Measurements from ENCODE around the gene CHRNE.

The CHRNE gene

GRCh38 chr17:4901108-4901647, 1.7 kb downstream of the CHRNE start:
- TF ChIP-seq TCF12 (IDR thresholded peaks at IDR 0.05; ENCODE audit: low read depth) (no peak), RAD21 (IDR thresholded peaks at IDR 0.05; ENCODE audit: low read depth) (no peak), ZBTB7A (IDR thresholded peaks at IDR 0.05; ENCODE audit: low read depth) (no peak)

DNA sequence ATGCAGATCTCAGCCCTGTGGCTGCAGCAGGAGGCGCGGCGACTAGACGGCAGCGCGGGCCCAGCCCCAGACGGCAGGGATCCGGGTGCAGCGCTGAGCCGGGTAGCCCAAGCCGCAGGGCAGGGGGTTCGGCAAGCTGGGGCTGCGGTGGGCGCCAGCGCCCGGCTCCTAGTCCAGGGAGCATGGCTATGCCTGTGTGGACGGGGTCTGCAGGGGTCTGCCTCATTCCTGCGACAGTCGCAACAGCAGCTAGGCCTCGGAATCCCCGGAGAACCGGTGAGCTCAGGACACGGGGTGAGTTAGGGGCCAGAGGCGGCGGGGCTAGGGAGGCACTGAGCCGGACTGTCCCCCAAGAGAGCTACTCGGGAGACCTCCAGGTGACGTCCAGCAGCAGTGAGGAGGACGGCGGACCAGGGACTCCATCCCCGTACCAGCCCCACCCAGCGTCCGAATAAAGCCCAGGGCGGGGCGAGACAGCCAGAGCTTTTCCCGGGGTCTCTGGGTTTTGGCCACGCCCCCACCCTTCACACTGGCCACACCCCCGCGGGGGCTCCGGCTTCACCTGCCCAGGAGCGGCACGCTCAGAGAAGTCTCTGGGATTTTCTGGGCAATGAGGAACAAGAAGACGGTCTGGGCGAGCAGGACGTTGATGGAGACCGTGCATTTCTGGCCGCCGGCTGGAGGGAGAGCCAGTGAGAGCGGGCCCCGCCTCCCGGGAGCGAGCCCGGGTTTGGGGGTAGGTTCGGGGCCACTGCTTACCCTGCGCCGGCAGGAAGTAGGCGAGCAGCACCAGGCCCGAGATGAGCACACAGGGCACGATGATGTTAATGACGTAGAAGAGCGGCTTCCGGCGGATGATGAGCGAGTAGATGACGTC, 2.4 kb downstream of the CHRNE start:
- TF ChIP-seq, protein P1, sequence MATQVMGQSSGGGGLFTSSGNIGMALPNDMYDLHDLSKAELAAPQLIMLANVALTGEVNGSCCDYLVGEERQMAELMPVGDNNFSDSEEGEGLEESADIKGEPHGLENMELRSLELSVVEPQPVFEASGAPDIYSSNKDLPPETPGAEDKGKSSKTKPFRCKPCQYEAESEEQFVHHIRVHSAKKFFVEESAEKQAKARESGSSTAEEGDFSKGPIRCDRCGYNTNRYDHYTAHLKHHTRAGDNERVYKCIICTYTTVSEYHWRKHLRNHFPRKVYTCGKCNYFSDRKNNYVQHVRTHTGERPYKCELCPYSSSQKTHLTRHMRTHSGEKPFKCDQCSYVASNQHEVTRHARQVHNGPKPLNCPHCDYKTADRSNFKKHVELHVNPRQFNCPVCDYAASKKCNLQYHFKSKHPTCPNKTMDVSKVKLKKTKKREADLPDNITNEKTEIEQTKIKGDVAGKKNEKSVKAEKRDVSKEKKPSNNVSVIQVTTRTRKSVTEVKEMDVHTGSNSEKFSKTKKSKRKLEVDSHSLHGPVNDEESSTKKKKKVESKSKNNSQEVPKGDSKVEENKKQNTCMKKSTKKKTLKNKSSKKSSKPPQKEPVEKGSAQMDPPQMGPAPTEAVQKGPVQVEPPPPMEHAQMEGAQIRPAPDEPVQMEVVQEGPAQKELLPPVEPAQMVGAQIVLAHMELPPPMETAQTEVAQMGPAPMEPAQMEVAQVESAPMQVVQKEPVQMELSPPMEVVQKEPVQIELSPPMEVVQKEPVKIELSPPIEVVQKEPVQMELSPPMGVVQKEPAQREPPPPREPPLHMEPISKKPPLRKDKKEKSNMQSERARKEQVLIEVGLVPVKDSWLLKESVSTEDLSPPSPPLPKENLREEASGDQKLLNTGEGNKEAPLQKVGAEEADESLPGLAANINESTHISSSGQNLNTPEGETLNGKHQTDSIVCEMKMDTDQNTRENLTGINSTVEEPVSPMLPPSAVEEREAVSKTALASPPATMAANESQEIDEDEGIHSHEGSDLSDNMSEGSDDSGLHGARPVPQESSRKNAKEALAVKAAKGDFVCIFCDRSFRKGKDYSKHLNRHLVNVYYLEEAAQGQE (IDR thresholded peaks at IDR 0.05; ENCODE audit: low read depth): no peak
- TF ChIP-seq FOXM1 (IDR thresholded peaks at IDR 0.05; ENCODE audit: borderline replicate concordance, low read depth): no peak
- no peak for TF ChIP-seq CREB1 (IDR thresholded peaks at IDR 0.05; ENCODE audit: low read depth)

DNA sequence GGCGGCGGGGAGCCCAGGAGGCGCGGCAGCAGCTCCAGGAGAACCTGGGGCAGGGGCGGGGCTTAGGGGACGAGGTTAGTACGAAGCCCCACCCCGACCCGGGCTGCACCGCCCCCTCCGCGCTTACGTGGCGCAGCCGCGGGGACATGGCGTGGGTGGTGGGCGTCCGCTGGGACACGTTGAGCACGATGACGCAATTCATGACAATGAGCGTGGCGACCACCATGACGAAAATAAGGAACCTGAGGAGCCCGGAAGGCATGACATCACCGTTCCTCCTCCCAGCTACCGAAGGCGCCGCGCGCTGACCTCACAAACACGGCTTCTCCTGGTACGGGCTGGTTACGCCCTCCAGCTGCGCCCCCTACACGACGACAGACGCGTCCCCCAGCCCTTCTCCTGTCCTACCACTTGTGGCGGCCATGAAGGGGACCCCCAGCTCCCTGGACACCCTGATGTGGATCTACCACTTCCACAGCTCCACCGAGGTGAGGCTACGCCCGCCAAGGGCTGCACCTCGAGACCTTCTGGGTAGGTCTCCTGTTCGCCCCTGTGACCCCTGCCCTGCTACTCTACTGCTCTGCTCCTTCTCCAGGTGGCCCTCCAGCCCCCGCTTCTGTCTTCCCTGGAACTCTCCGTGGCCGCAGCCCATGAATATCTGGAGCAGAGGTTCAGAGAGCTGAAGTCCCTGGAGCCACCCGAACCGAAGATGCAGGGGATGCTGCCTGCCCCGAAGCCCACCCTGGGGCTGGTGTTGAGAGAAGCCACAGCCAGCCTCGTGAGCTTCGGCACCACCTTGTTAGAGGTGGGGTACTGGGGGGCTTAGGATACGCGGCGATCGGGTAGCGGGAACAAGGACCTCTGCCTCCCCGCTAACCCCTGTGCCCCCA, 3.3 kb downstream of the CHRNE start, which contains the start of gene C17orf107:
TSS of gene C17orf107 (plus strand) at position 196 of the 890 bp plus-strand sequence. CDS start at position 423, 227 bp downstream.
- TF ChIP-seq, protein P1 (IDR thresholded peaks at IDR 0.05; ENCODE audit: low read depth): no peak
- TF ChIP-seq TCF12 (IDR thresholded peaks at IDR 0.05; ENCODE audit: low read depth): no peak
- TF ChIP-seq, protein P2, sequence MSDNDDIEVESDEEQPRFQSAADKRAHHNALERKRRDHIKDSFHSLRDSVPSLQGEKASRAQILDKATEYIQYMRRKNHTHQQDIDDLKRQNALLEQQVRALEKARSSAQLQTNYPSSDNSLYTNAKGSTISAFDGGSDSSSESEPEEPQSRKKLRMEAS (IDR thresholded peaks at IDR 0.05): peak; percentile 46; the same call in 1 of the 2 replicates
- TF ChIP-seq EP300 (IDR thresholded peaks at IDR 0.05; ENCODE audit: borderline replicate concordance): no peak
- TF ChIP-seq TAF1 (IDR thresholded peaks at IDR 0.05; ENCODE audit: low read depth): 0 out of 2 replicates have a peak, but pooled peaks have one; percentile 5
- no peak for TF ChIP-seq TEAD4 (IDR thresholded peaks at IDR 0.05)
- peak; percentile 79 for TF ChIP-seq CREB1 (IDR thresholded peaks at IDR 0.05; ENCODE audit: low read depth)
- TF ChIP-seq USF1 (IDR thresholded peaks at IDR 0.05): no peak
- TF ChIP-seq FOXM1 (IDR thresholded peaks at IDR 0.05; ENCODE audit: borderline replicate concordance, low read depth): no peak
- peak; percentile 61 for TF ChIP-seq CEBPB (IDR thresholded peaks at IDR 0.05)
- peak; percentile 94 for TF ChIP-seq EGR1 (IDR thresholded peaks at IDR 0.05)
- no peak for TF ChIP-seq NFIC (IDR thresholded peaks at IDR 0.05)
- peak; percentile 97 for TF ChIP-seq ZBTB7A (IDR thresholded peaks at IDR 0.05; ENCODE audit: low read depth)
- TF ChIP-seq YY1 (IDR thresholded peaks at IDR 0.05; ENCODE audit: low read depth): peak; percentile 49; the same call in 1 of the 2 replicates
- TF ChIP-seq RAD21 (IDR thresholded peaks at IDR 0.05; ENCODE audit: low read depth): no peak

DNA sequence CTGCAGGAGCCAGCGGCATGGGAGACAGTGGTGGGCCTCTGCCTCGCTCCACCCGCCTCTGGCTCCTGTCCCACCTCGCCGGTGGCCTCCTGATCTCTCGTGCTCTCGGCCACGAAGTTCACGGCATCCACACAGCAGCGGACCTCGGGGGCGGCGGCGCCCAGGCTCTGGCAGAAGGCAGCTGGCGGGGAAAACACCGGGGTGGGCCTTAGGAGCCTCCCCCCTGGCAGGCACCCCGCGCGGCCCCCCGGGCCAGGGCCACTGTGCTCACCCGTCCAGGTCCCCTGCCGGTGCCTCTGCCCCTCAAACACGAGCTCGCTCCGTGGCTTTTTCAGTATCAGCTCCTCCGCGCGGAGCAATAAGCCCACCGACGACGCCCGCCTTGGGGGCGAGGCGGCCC, 4.0 kb downstream of the CHRNE start:
- TF ChIP-seq EP300 (IDR thresholded peaks at IDR 0.05; ENCODE audit: borderline replicate concordance): no peak
- TF ChIP-seq NFIC (IDR thresholded peaks at IDR 0.05): no peak; the same call in 1 of the 2 replicates
- TF ChIP-seq, protein P2 (IDR thresholded peaks at IDR 0.05): no peak; the same call in 1 of the 2 replicates
- no peak for TF ChIP-seq CREB1 (IDR thresholded peaks at IDR 0.05; ENCODE audit: low read depth)
- no peak for TF ChIP-seq RAD21 (IDR thresholded peaks at IDR 0.05; ENCODE audit: low read depth)
- no peak for TF ChIP-seq EGR1 (IDR thresholded peaks at IDR 0.05)
- no peak for TF ChIP-seq TCF12 (IDR thresholded peaks at IDR 0.05; ENCODE audit: low read depth)
- TF ChIP-seq CEBPB (IDR thresholded peaks at IDR 0.05): no peak
- no peak for TF ChIP-seq TAF1 (IDR thresholded peaks at IDR 0.05; ENCODE audit: low read depth)
- TF ChIP-seq, protein P1 (IDR thresholded peaks at IDR 0.05; ENCODE audit: low read depth): no peak
- no peak for TF ChIP-seq YY1 (IDR thresholded peaks at IDR 0.05; ENCODE audit: low read depth)
- TF ChIP-seq FOXM1 (IDR thresholded peaks at IDR 0.05; ENCODE audit: borderline replicate concordance, low read depth): no peak
- TF ChIP-seq TEAD4 (IDR thresholded peaks at IDR 0.05): no peak
- TF ChIP-seq USF1 (IDR thresholded peaks at IDR 0.05): no peak
- no peak; the same call in 1 of the 2 replicates for TF ChIP-seq ZBTB7A (IDR thresholded peaks at IDR 0.05; ENCODE audit: low read depth)

Data from Ishikawa (cell line).